ENCODE results near the gene BCL7A. TPM values are rescaled to one million over a fixed set of nuclear protein-coding genes. Genes with fewer than 3 reads are reported as not detected.

Gene BCL7A
- total and polyA plus RNA-seq, 9 of the 15 experiments (the other 6 are each of a cell fraction or from before 2014, with no cell fraction given), result 0.25 to 21.9 (median 14.9) TPM

DNA sequence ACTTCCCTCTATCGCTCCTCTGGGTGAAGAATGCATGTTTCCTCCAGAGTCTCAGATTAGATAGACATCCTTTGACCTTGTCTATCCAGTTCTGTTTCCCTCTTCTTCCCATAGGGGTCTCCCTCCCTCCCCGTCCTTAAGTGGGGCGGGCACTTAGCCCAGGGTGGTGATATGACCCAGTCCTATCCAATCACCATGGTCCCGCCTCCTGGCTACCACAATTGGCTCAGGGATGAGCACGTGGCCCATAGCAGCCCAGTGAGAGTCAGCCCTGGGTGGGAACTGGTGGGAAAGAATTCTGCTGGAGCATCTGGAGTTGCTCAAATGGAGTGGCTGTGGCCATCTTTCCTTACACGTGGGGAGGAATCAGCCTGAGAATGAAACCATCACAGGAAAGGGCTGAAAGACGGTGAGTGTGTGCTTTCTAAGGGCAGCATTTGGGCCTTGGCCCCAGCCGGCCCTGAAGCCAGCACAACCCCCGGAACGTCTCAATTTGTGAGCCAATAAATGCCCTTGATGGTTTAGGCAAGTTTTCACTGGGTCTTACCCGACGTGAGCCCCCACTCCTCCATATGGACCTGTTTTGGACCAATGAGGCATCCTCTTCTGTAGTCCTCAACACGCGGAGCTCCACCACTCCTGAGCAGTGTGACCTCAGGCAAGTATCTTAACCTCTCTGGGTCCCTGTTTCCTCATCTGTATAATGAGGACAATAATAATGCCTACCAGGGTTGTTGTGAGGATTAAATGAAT is 42.5 kb downstream of the BCL7A start (continued):
- TF ChIP-seq, protein P1, sequence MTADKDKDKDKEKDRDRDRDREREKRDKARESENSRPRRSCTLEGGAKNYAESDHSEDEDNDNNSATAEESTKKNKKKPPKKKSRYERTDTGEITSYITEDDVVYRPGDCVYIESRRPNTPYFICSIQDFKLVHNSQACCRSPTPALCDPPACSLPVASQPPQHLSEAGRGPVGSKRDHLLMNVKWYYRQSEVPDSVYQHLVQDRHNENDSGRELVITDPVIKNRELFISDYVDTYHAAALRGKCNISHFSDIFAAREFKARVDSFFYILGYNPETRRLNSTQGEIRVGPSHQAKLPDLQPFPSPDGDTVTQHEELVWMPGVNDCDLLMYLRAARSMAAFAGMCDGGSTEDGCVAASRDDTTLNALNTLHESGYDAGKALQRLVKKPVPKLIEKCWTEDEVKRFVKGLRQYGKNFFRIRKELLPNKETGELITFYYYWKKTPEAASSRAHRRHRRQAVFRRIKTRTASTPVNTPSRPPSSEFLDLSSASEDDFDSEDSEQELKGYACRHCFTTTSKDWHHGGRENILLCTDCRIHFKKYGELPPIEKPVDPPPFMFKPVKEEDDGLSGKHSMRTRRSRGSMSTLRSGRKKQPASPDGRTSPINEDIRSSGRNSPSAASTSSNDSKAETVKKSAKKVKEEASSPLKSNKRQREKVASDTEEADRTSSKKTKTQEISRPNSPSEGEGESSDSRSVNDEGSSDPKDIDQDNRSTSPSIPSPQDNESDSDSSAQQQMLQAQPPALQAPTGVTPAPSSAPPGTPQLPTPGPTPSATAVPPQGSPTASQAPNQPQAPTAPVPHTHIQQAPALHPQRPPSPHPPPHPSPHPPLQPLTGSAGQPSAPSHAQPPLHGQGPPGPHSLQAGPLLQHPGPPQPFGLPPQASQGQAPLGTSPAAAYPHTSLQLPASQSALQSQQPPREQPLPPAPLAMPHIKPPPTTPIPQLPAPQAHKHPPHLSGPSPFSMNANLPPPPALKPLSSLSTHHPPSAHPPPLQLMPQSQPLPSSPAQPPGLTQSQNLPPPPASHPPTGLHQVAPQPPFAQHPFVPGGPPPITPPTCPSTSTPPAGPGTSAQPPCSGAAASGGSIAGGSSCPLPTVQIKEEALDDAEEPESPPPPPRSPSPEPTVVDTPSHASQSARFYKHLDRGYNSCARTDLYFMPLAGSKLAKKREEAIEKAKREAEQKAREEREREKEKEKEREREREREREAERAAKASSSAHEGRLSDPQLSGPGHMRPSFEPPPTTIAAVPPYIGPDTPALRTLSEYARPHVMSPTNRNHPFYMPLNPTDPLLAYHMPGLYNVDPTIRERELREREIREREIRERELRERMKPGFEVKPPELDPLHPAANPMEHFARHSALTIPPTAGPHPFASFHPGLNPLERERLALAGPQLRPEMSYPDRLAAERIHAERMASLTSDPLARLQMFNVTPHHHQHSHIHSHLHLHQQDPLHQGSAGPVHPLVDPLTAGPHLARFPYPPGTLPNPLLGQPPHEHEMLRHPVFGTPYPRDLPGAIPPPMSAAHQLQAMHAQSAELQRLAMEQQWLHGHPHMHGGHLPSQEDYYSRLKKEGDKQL (CRISPR knock-in tag; IDR thresholded peaks at IDR 0.05; ENCODE audit: borderline replicate concordance), result no peak
- TF ChIP-seq NEUROD1 (IDR thresholded peaks at IDR 0.05; ENCODE audit: borderline replicate concordance, low read depth, low read length, partially characterized antibody), result peak; percentile 82
- TF ChIP-seq RBM17 (IDR thresholded peaks at IDR 0.05; ENCODE audit: borderline replicate concordance, low read depth, low read length), result no peak
- TF ChIP-seq, protein P2, sequence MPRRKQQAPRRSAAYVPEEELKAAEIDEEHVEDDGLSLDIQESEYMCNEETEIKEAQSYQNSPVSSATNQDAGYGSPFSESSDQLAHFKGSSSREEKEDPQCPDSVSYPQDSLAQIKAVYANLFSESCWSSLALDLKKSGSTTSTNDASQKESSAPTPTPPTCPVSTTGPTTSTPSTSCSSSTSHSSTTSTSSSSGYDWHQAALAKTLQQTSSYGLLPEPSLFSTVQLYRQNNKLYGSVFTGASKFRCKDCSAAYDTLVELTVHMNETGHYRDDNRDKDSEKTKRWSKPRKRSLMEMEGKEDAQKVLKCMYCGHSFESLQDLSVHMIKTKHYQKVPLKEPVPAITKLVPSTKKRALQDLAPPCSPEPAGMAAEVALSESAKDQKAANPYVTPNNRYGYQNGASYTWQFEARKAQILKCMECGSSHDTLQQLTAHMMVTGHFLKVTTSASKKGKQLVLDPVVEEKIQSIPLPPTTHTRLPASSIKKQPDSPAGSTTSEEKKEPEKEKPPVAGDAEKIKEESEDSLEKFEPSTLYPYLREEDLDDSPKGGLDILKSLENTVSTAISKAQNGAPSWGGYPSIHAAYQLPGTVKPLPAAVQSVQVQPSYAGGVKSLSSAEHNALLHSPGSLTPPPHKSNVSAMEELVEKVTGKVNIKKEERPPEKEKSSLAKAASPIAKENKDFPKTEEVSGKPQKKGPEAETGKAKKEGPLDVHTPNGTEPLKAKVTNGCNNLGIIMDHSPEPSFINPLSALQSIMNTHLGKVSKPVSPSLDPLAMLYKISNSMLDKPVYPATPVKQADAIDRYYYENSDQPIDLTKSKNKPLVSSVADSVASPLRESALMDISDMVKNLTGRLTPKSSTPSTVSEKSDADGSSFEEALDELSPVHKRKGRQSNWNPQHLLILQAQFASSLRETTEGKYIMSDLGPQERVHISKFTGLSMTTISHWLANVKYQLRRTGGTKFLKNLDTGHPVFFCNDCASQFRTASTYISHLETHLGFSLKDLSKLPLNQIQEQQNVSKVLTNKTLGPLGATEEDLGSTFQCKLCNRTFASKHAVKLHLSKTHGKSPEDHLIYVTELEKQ (CRISPR knock-in tag; IDR thresholded peaks at IDR 0.05), result peak; percentile 79
- no peak for TF ChIP-seq ZC3H8 (IDR thresholded peaks at IDR 0.05)
- TF ChIP-seq SMAD4 (CRISPR knock-in tag; conservative IDR thresholded peaks at IDR 0.05), result peak; percentile 92
- TF ChIP-seq, protein P3, sequence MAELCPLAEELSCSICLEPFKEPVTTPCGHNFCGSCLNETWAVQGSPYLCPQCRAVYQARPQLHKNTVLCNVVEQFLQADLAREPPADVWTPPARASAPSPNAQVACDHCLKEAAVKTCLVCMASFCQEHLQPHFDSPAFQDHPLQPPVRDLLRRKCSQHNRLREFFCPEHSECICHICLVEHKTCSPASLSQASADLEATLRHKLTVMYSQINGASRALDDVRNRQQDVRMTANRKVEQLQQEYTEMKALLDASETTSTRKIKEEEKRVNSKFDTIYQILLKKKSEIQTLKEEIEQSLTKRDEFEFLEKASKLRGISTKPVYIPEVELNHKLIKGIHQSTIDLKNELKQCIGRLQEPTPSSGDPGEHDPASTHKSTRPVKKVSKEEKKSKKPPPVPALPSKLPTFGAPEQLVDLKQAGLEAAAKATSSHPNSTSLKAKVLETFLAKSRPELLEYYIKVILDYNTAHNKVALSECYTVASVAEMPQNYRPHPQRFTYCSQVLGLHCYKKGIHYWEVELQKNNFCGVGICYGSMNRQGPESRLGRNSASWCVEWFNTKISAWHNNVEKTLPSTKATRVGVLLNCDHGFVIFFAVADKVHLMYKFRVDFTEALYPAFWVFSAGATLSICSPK (IDR thresholded peaks at IDR 0.05; ENCODE audit: borderline replicate concordance), result no peak
- TF ChIP-seq, protein P4, sequence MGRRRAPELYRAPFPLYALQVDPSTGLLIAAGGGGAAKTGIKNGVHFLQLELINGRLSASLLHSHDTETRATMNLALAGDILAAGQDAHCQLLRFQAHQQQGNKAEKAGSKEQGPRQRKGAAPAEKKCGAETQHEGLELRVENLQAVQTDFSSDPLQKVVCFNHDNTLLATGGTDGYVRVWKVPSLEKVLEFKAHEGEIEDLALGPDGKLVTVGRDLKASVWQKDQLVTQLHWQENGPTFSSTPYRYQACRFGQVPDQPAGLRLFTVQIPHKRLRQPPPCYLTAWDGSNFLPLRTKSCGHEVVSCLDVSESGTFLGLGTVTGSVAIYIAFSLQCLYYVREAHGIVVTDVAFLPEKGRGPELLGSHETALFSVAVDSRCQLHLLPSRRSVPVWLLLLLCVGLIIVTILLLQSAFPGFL (CRISPR knock-in tag; IDR thresholded peaks at IDR 0.05), result no peak
- TF ChIP-seq ZNF583 (CRISPR knock-in tag; IDR thresholded peaks at IDR 0.05), result peak; percentile 92
- no peak for TF ChIP-seq ZNF124 (CRISPR knock-in tag; IDR thresholded peaks at IDR 0.05)
- no peak for TF ChIP-seq TAF15 (IDR thresholded peaks at IDR 0.05; ENCODE audit: low read depth, low read length)
- TF ChIP-seq PURB (CRISPR knock-in tag; IDR thresholded peaks at IDR 0.05; ENCODE audit: low read depth), result no peak
- TF ChIP-seq, protein P5, sequence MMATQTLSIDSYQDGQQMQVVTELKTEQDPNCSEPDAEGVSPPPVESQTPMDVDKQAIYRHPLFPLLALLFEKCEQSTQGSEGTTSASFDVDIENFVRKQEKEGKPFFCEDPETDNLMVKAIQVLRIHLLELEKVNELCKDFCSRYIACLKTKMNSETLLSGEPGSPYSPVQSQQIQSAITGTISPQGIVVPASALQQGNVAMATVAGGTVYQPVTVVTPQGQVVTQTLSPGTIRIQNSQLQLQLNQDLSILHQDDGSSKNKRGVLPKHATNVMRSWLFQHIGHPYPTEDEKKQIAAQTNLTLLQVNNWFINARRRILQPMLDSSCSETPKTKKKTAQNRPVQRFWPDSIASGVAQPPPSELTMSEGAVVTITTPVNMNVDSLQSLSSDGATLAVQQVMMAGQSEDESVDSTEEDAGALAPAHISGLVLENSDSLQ (IDR thresholded peaks at IDR 0.05), result peak; percentile 95
- no peak for TF ChIP-seq ZFP30 (CRISPR knock-in tag; IDR thresholded peaks at IDR 0.05; ENCODE audit: borderline replicate concordance)
